ENCODE results near the gene HHAT. TPM values are rescaled to one million over a fixed set of nuclear protein-coding genes. Genes with fewer than 3 reads are reported as not detected.

HHAT gene
- total and polyA plus RNA-seq, 9 of the 15 experiments (the other 6 are each of a cell fraction or from before 2014, with no cell fraction given) = 0.07 to 0.16 (median 0.13) TPM; not detected in 1

GRCh38 chr1:210568631-210569030 lies 239.9 kb downstream of the HHAT start (continued):
- TF ChIP-seq HNRNPH1 (optimal IDR thresholded peaks at IDR 0.05; ENCODE audit: low read depth, low read length) (no peak), MYBL2 (IDR thresholded peaks at IDR 0.05; ENCODE audit: low read depth) (no peak), MYBL2 (CRISPR knock-in tag; IDR thresholded peaks at IDR 0.05; ENCODE audit: borderline replicate concordance) (no peak), LARP7 (IDR thresholded peaks at IDR 0.05) (no peak), SIN3B (IDR thresholded peaks at IDR 0.05; ENCODE audit: low read depth) (no peak), ZZZ3 (IDR thresholded peaks at IDR 0.05) (no peak), NCOA6 (IDR thresholded peaks at IDR 0.05) (no peak), ZNF316 (IDR thresholded peaks at IDR 0.05) (0 out of 2 replicates have a peak, but pooled peaks have one; percentile 44), RFX1 (IDR thresholded peaks at IDR 0.05) (peak; percentile 46), SMARCA4 (IDR thresholded peaks at IDR 0.05) (no peak), ZNF311 (CRISPR knock-in tag; IDR thresholded peaks at IDR 0.05) (no peak), CREB1 (IDR thresholded peaks at IDR 0.05) (no peak), CREB1 (CRISPR knock-in tag; IDR thresholded peaks at IDR 0.05) (no peak), CC2D1A (IDR thresholded peaks at IDR 0.05) (no peak), HNRNPK (IDR thresholded peaks at IDR 0.05; ENCODE audit: low read depth, low read length, poor library complexity, severe bottlenecking) (no peak), RAD21 (CRISPR knock-in tag; conservative IDR thresholded peaks at IDR 0.05 in 1 of 2, IDR thresholded peaks at IDR 0.05 in 1 of 2) (no peak), CGGBP1 (CRISPR knock-in tag; IDR thresholded peaks at IDR 0.05) (no peak), PBX2 (CRISPR knock-in tag; IDR thresholded peaks at IDR 0.05; ENCODE audit: low read depth) (no peak), PBX2 (tag; conservative IDR thresholded peaks at IDR 0.05; ENCODE audit: low read depth) (peak; percentile 31; the same call in 1 of the 2 replicates), MAFG (tag; conservative IDR thresholded peaks at IDR 0.05) (peak; percentile 69), NFE2 (IDR thresholded peaks at IDR 0.05; ENCODE audit: low read depth) (peak; percentile 62), SAP30 (IDR thresholded peaks at IDR 0.05; ENCODE audit: borderline replicate concordance, insufficient read depth, low read depth, low read length, poor library complexity, severe bottlenecking) (no peak)
